BJ (cell line): ENCODE results near the gene AATK. TPM values are rescaled to one million over a fixed set of nuclear protein-coding genes. Genes with fewer than 3 reads are reported as not detected.

Experiments
- CTCF ChIA-PET: fragments of 350-600 bp; formaldehyde crosslinking; extraction: SDS; loops from one replicate; lab custom pipeline; 2021; ENCODE audit warnings: antibody characterized with exemption, inconsistent platforms; lab: Yijun Ruan, JAX
- POLR2A ChIA-PET: fragments of 300-600 bp; sonication (Branson Sonifier 250); formaldehyde crosslinking; extraction: SDS; loops from one replicate; lab custom pipeline; 2021; ENCODE audit warnings: antibody characterized with exemption; lab: Charles Lee
- DNase-seq: peaks from one replicate; pipeline ENCODE4 v3.0.0-alpha.2; 2011; ENCODE audit warnings: low read depth
- H3K27me3 ChIP-seq: 2 replicates; pipeline ENCODE4 v1.6.0; 2011; ENCODE audit warnings: low read length; ENCODE audit not compliant: control insufficient read depth, insufficient read depth
- H3K36me3 ChIP-seq: 2 replicates; pipeline ENCODE4 v1.5.1; 2011; ENCODE audit warnings: low read length; ENCODE audit not compliant: control insufficient read depth, insufficient read depth
- H3K4me3 ChIP-seq: 2 replicates; pipeline ENCODE4 v1.5.1; 2011; ENCODE audit warnings: low read depth, mild to moderate bottlenecking, control low read depth, low read length
- CTCF ChIP-seq: IDR thresholded peaks from 2 replicates; pipeline ENCODE4 v1.5.1; 2011; ENCODE audit warnings: low read depth, mild to moderate bottlenecking, control low read depth, inconsistent platforms, low read length, moderate library complexity; ENCODE audit not compliant: insufficient read depth
- polyA plus RNA-seq: library from polyadenylated mRNA; depleted of rRNA; stranded (reverse); fragments of >200 nt; gene quantifications from 2 replicates; pipeline ENCODE4 v1.2.3, GENCODE V29; 2011

Gene AATK
- polyA plus RNA-seq, 1 experiment = 0.29 TPM

- Histone ChIP-seq H3K4me3 (no peak overlapping the region), H3K36me3 (peaks cover 4% of the 10 kb centered on the region), H3K27me3 (no peaks in the 10 kb centered on the region; the same call in 1 of the 2 replicates)
- ChIA-PET CTCF (interaction anchor here (2.6 kb wide), 1 partner anchor 10 kb away, joined by 12 read pairs; no protein-coding TSS in a partner anchor), POLR2A (no interaction called here)
- no peak for DNase-seq
- TF ChIP-seq CTCF = no peak
Observed at GRCh38 chr17:81190591-81190990, 24.6 kb upstream of the AATK start.

GRCh38 chr17:81189670-81190530 is 23.9 kb upstream of the AATK start:
- Histone ChIP-seq H3K36me3 (peaks cover 4% of the 10 kb centered on the region), H3K27me3 (no peaks in the 10 kb centered on the region; the same call in 1 of the 2 replicates), H3K4me3 (no peak overlapping the region)
- DNase-seq = no peak
- POLR2A ChIA-PET = no interaction called here
- peak; percentile 22; the same call in 1 of the 2 replicates for TF ChIP-seq CTCF
- CTCF ChIA-PET = interaction anchor here (1.7 to 2.6 kb wide), 2 partner anchors 11 to 47 kb away, joined by 3 to 12 read pairs; no protein-coding TSS in a partner anchor

- Histone ChIP-seq H3K4me3 (no peak overlapping the region), H3K27me3 (peaks cover 1% of the 10 kb centered on the region; the same call in 1 of the 2 replicates), H3K36me3 (peaks cover 4% of the 10 kb centered on the region)
- CTCF ChIA-PET = interaction anchor here (1.0 to 1.8 kb wide), 3 partner anchors 10 to 46 kb away, joined by 3 to 6 read pairs (median 5); no protein-coding TSS in a partner anchor
- TF ChIP-seq CTCF = no peak
- POLR2A ChIA-PET = no interaction called here
- no peak for DNase-seq
Observed at GRCh38 chr17:81189016-81189415, 23.0 kb upstream of the AATK start.

- TF ChIP-seq CTCF = no peak
- ChIA-PET CTCF (interaction anchor here (1.0 to 1.8 kb wide), 3 partner anchors 9 to 45 kb away, joined by 3 to 6 read pairs (median 5); no protein-coding TSS in a partner anchor), POLR2A (no interaction called here)
- Histone ChIP-seq H3K36me3 (peaks cover 4% of the 10 kb centered on the region), H3K4me3 (no peak overlapping the region), H3K27me3 (peaks cover 1% of the 10 kb centered on the region; the same call in 1 of the 2 replicates)
- DNase-seq = no peak
Observed at GRCh38 chr17:81188491-81188840, 22.4 kb upstream of the AATK start.

- ChIA-PET CTCF (interaction anchor here (1.0 to 1.8 kb wide), 3 partner anchors 8 to 46 kb away, joined by 5 to 7 read pairs (median 6); no protein-coding TSS in a partner anchor), POLR2A (no interaction called here)
- no peak for TF ChIP-seq CTCF
- peaks cover 1% of the 10 kb centered on the region; the same call in 1 of the 2 replicates for H3K27me3 ChIP-seq
- H3K36me3 ChIP-seq = peaks cover 4% of the 10 kb centered on the region
- no peak overlapping the region for H3K4me3 ChIP-seq
- DNase-seq = no peak
Observed at GRCh38 chr17:81187586-81188490, 21.8 kb upstream of the AATK start.
